ENCODE data around the gene MRPL24. TPM values are rescaled to one million over a fixed set of nuclear protein-coding genes. Genes with fewer than 3 reads are reported as not detected.

MRPL24 gene
- total and polyA plus RNA-seq, 9 of the 15 experiments (the other 6 are each of a cell fraction or from before 2014, with no cell fraction given), result 74.3 to 267 (median 113) TPM

- 0 out of 2 replicates have a peak, but pooled peaks have one; percentile 26 for TF ChIP-seq ZNF592 (IDR thresholded peaks at IDR 0.05)
- TF ChIP-seq MYNN (IDR thresholded peaks at IDR 0.05), result peak; percentile 31; the same call in 1 of the 2 replicates
- TF ChIP-seq MYNN (CRISPR knock-in tag; IDR thresholded peaks at IDR 0.05), result no peak
- TF ChIP-seq ATF3 (IDR thresholded peaks at IDR 0.05), result peak; percentile 35; the same call in 1 of the 2 replicates
- TF ChIP-seq ATF3 (CRISPR knock-in tag; conservative IDR thresholded peaks at IDR 0.05), result no peak
- TF ChIP-seq HCFC1 (IDR thresholded peaks at IDR 0.05; ENCODE audit: low read depth, low read length), result peak; percentile 79
- no peak for TF ChIP-seq LCOR (CRISPR knock-in tag; IDR thresholded peaks at IDR 0.05)
- TF ChIP-seq HNRNPL (IDR thresholded peaks at IDR 0.05; ENCODE audit: low read depth, low read length), result no peak
- TF ChIP-seq ZSCAN29 (IDR thresholded peaks at IDR 0.05), result no peak
- TF ChIP-seq ZNF280B (CRISPR knock-in tag; IDR thresholded peaks at IDR 0.05), result no peak
- TF ChIP-seq SOX6 (IDR thresholded peaks at IDR 0.05), result no peak
- TF ChIP-seq TSHZ1 (CRISPR knock-in tag; IDR thresholded peaks at IDR 0.05), result no peak
- no peak for TF ChIP-seq POU5F1 (IDR thresholded peaks at IDR 0.05; ENCODE audit: borderline replicate concordance, low read depth, low read length, partially characterized antibody)
- TF ChIP-seq EGR1 (conservative IDR thresholded peaks at IDR 0.05), result peak; percentile 75
- TF ChIP-seq MBD2 (IDR thresholded peaks at IDR 0.05; ENCODE audit: borderline replicate concordance, low read depth), result peak; percentile 50; the same call in 1 of the 2 replicates
- TF ChIP-seq BRD9 (IDR thresholded peaks at IDR 0.05; ENCODE audit: low read depth, partially characterized antibody), result no peak
Measured at GRCh38 chr1:156746728-156747631, 6.1 kb upstream of the MRPL24 start (continued).
